Natural killer cell treated with Interleukin-12 subunit alpha and Interleukin-12 subunit beta and Interleukin-15 and Interleukin-18, amount 100 ng/mL, for 72 hours (primary cell): ENCODE results near the gene ART4. TPM values are rescaled to one million over a fixed set of nuclear protein-coding genes. Genes with fewer than 3 reads are reported as not detected.

Experiments used
- ATAC-seq, 2 donors: fragments of 150-1000 bp; cut with Tn5 transposase in 1 of 2; sonication (Bioruptor Pico), chemical (Tn5 transposase) in 1 of 2; 2 replicates each; pipeline ENCODE4 v1.10.0; 2021
- DNase-seq: peaks from one replicate; pipeline ENCODE4 v3.0.0; 2022; ENCODE audit warnings: low spot score
- H3K27ac Mint-ChIP-seq, 2 donors: 1 replicate in 1 of 2; 2 replicates in 1 of 2; pipeline ENCODE4 v1.8.0; 2022; ENCODE audit warnings: mixed read lengths in 2 of 2, mild to moderate bottlenecking in 1 of 2, moderate library complexity in 1 of 2
- H3K27me3 Mint-ChIP-seq, 2 donors: 1 replicate in 1 of 2; 2 replicates in 1 of 2; pipeline ENCODE4 v1.8.0; 2022; ENCODE audit warnings: mixed read lengths in 2 of 2
- H3K36me3 Mint-ChIP-seq: one replicate; pipeline ENCODE4 v1.8.0; 2022; ENCODE audit warnings: mixed read lengths
- H3K4me1 Mint-ChIP-seq, 2 donors: 1 replicate in 1 of 2; 2 replicates in 1 of 2; pipeline ENCODE4 v1.8.0; 2022; ENCODE audit warnings: low read depth in 2 of 2, mixed read lengths in 2 of 2, mild to moderate bottlenecking in 1 of 2
- H3K4me3 Mint-ChIP-seq: one replicate; pipeline ENCODE4 v1.8.0; 2022; ENCODE audit warnings: mixed read lengths
- H3K9me3 Mint-ChIP-seq: 2 replicates; pipeline ENCODE4 v1.8.0; 2022; ENCODE audit warnings: mixed read lengths
- total RNA-seq, 2 donors: library from RNA; stranded (reverse); gene quantifications; one replicate each; pipeline ENCODE4 v1.2.3, GENCODE V29; 2022

Gene ART4
- total RNA-seq, 2 donors from 2014 or later = not detected

GRCh38 chr12:14871886-14872285 is 28.6 kb upstream of the ART4 start:
- Mint-ChIP-seq H3K27ac (no peak overlapping the region), H3K4me3 (no peak overlapping the region), H3K36me3 (peaks cover 7% of the 10 kb centered on the region), H3K9me3 (no peaks in the 10 kb centered on the region), H3K27me3 (peaks cover 7 to 8% of the 10 kb centered on the region in 2 donors), H3K4me1 (no peaks in the 10 kb centered on the region)
- ATAC-seq (no peak), DNase-seq (no peak)

- no peak for ATAC-seq
- Mint-ChIP-seq H3K9me3 (no peaks in the 10 kb centered on the region), H3K27me3 (peaks cover 7 to 10% of the 10 kb centered on the region in 2 donors), H3K27ac (no peak overlapping the region), H3K4me1 (no peaks in the 10 kb centered on the region), H3K4me3 (no peak overlapping the region), H3K36me3 (peaks cover 7% of the 10 kb centered on the region)
- no peak for DNase-seq
These were observed 27.9 kb upstream of the ART4 start for GRCh38 chr12:14871247-14871646.

- H3K4me1 Mint-ChIP-seq = no peaks in the 10 kb centered on the region
- H3K27ac Mint-ChIP-seq = no peak overlapping the region
- peaks cover 13 to 27% of the 10 kb centered on the region in 2 donors for H3K27me3 Mint-ChIP-seq
- no peaks in the 10 kb centered on the region for H3K9me3 Mint-ChIP-seq
- DNase-seq (no peak), ATAC-seq (peak in 1 of 2 donors; percentile 6)
- no peak overlapping the region for H3K4me3 Mint-ChIP-seq
- H3K36me3 Mint-ChIP-seq = peaks cover 12% of the 10 kb centered on the region
These were observed 25.7 kb upstream of the ART4 start for GRCh38 chr12:14868916-14869506.

GRCh38 chr12:14860490-14860889 is 17.2 kb upstream of the ART4 start:
- ATAC-seq = no peak
- DNase-seq = no peak
- H3K4me1 Mint-ChIP-seq = no peaks in the 10 kb centered on the region
- H3K27ac Mint-ChIP-seq = no peak overlapping the region
- H3K4me3 Mint-ChIP-seq = no peak overlapping the region
- H3K36me3 Mint-ChIP-seq = peaks cover 25% of the 10 kb centered on the region
- peaks cover 7% of the 10 kb centered on the region for H3K9me3 Mint-ChIP-seq
- peaks cover 3 to 25% of the 10 kb centered on the region in 2 donors for H3K27me3 Mint-ChIP-seq

- Mint-ChIP-seq H3K9me3 (peaks cover 7% of the 10 kb centered on the region), H3K27me3 (peaks cover 4 to 12% of the 10 kb centered on the region in 2 donors), H3K27ac (no peak overlapping the region), H3K4me1 (no peaks in the 10 kb centered on the region), H3K36me3 (peaks cover 25% of the 10 kb centered on the region), H3K4me3 (no peak overlapping the region)
- no peak for DNase-seq
- no peak for ATAC-seq
These were observed 15.2 kb upstream of the ART4 start for GRCh38 chr12:14858513-14858912.

- ATAC-seq (no peak), DNase-seq (no peak)
- Mint-ChIP-seq H3K27me3 (peaks cover 4 to 10% of the 10 kb centered on the region in 2 donors), H3K4me3 (no peak overlapping the region), H3K36me3 (peaks cover 14% of the 10 kb centered on the region), H3K9me3 (peaks cover 3% of the 10 kb centered on the region), H3K4me1 (no peaks in the 10 kb centered on the region), H3K27ac (no peak overlapping the region)
These were observed 11.4 kb upstream of the ART4 start for GRCh38 chr12:14854586-14855183.

- Mint-ChIP-seq H3K27ac (no peak overlapping the region), H3K4me1 (no peaks in the 10 kb centered on the region), H3K36me3 (peaks cover 7% of the 10 kb centered on the region), H3K4me3 (no peak overlapping the region), H3K9me3 (no peaks in the 10 kb centered on the region), H3K27me3 (peaks cover 2 to 3% of the 10 kb centered on the region in 2 donors)
- ATAC-seq (no peak), DNase-seq (no peak)
These were observed 10.6 kb upstream of the ART4 start for GRCh38 chr12:14853961-14854360.

- DNase-seq (no peak), ATAC-seq (no peak)
- Mint-ChIP-seq H3K27me3 (peaks cover 0 to 2% of the 10 kb centered on the region in 2 donors), H3K36me3 (peaks cover 4% of the 10 kb centered on the region), H3K27ac (no peak overlapping the region), H3K9me3 (no peaks in the 10 kb centered on the region), H3K4me3 (no peak overlapping the region), H3K4me1 (no peaks in the 10 kb centered on the region)
These were observed 9.6 kb upstream of the ART4 start for GRCh38 chr12:14852880-14853279.

GRCh38 chr12:14850929-14851663 is 7.8 kb upstream of the ART4 start:
- Mint-ChIP-seq H3K27me3 (peaks cover 0 to 2% of the 10 kb centered on the region in 2 donors), H3K4me1 (no peaks in the 10 kb centered on the region), H3K36me3 (no peaks in the 10 kb centered on the region), H3K9me3 (no peaks in the 10 kb centered on the region), H3K4me3 (no peak overlapping the region), H3K27ac (no peak overlapping the region)
- ATAC-seq (no peak), DNase-seq (no peak)

- no peak for ATAC-seq
- no peak for DNase-seq
- Mint-ChIP-seq H3K9me3 (no peaks in the 10 kb centered on the region), H3K27ac (no peak overlapping the region), H3K4me1 (peaks cover 3 to 5% of the 10 kb centered on the region in 2 donors), H3K4me3 (no peak overlapping the region), H3K36me3 (no peaks in the 10 kb centered on the region), H3K27me3 (peaks cover 0 to 3% of the 10 kb centered on the region in 2 donors)
These were observed 6.3 kb upstream of the ART4 start for GRCh38 chr12:14849661-14850060.

GRCh38 chr12:14846876-14847580 is 3.7 kb upstream of the ART4 start:
- no peak overlapping the region for H3K27ac Mint-ChIP-seq

GRCh38 chr12:14846042-14846587 is 2.8 kb upstream of the ART4 start:
- H3K9me3 Mint-ChIP-seq = no peaks in the 10 kb centered on the region
- peaks cover 0 to 7% of the 10 kb centered on the region in 2 donors for H3K27me3 Mint-ChIP-seq
- H3K4me3 Mint-ChIP-seq = no peak overlapping the region
- H3K36me3 Mint-ChIP-seq = no peaks in the 10 kb centered on the region
- ATAC-seq (no peak), DNase-seq (no peak)
- H3K27ac Mint-ChIP-seq = no peak overlapping the region
- peaks cover 3 to 5% of the 10 kb centered on the region in 2 donors for H3K4me1 Mint-ChIP-seq

More at GRCh38 chr12:14846876-14847580, 3.7 kb upstream of the ART4 start:
- no peaks in the 10 kb centered on the region for H3K36me3 Mint-ChIP-seq
- peaks cover 0 to 3% of the 10 kb centered on the region in 2 donors for H3K27me3 Mint-ChIP-seq
- no peaks in the 10 kb centered on the region for H3K9me3 Mint-ChIP-seq
- H3K4me1 Mint-ChIP-seq = peaks cover 3 to 5% of the 10 kb centered on the region in 2 donors
- H3K4me3 Mint-ChIP-seq = no peak overlapping the region
- no peak for ATAC-seq
- DNase-seq = no peak

GRCh38 chr12:14845350-14845750 is 2.0 kb upstream of the ART4 start:
- H3K36me3 Mint-ChIP-seq = no peaks in the 10 kb centered on the region
- H3K9me3 Mint-ChIP-seq = no peaks in the 10 kb centered on the region
- peaks cover 3 to 5% of the 10 kb centered on the region in 2 donors for H3K4me1 Mint-ChIP-seq
- peak overlapping the region in 1 of 2 donors; percentile 18 for H3K27ac Mint-ChIP-seq
- DNase-seq (no peak), ATAC-seq (peak; percentile 41 to 66)
- no peak overlapping the region for H3K4me3 Mint-ChIP-seq
- H3K27me3 Mint-ChIP-seq = peaks cover 0 to 9% of the 10 kb centered on the region in 2 donors
